Lower leg skin (tissue), 3 donors: ENCODE data around the gene RASGRP4.

Source experiments
- POLR2A ChIP-seq, 2 donors: fragments of 450-650 bp; IDR thresholded peaks; one replicate each; pipeline ENCODE4 v1.6.1; 2016 to 2017; ENCODE audit warnings: antibody characterized with exemption in 2 of 2, mild to moderate bottlenecking in 1 of 2, moderate library complexity in 1 of 2
- TF ChIP-seq, protein P1 (sequence below), 3 donors: fragments of 450-650 bp; IDR thresholded peaks; one replicate each; pipeline ENCODE4 v1.5.1; 2016; ENCODE audit warnings: antibody characterized with exemption in 3 of 3, mild to moderate bottlenecking in 3 of 3, moderate library complexity in 2 of 3

- TF ChIP-seq, protein P1, sequence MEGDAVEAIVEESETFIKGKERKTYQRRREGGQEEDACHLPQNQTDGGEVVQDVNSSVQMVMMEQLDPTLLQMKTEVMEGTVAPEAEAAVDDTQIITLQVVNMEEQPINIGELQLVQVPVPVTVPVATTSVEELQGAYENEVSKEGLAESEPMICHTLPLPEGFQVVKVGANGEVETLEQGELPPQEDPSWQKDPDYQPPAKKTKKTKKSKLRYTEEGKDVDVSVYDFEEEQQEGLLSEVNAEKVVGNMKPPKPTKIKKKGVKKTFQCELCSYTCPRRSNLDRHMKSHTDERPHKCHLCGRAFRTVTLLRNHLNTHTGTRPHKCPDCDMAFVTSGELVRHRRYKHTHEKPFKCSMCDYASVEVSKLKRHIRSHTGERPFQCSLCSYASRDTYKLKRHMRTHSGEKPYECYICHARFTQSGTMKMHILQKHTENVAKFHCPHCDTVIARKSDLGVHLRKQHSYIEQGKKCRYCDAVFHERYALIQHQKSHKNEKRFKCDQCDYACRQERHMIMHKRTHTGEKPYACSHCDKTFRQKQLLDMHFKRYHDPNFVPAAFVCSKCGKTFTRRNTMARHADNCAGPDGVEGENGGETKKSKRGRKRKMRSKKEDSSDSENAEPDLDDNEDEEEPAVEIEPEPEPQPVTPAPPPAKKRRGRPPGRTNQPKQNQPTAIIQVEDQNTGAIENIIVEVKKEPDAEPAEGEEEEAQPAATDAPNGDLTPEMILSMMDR (IDR thresholded peaks at IDR 0.05) = no peak
- TF ChIP-seq POLR2A (IDR thresholded peaks at IDR 0.05) = no peak
Measured at GRCh38 chr19:38378866-38379265, 47.2 kb downstream of the RASGRP4 start.
